ENCODE results near the gene ZBTB16. TPM values are rescaled to one million over a fixed set of nuclear protein-coding genes. Genes with fewer than 3 reads are reported as not detected.

The ZBTB16 gene
- total RNA-seq, 1 experiment from 2014 or later: 0.21 TPM

- Histone ChIP-seq H3K27ac (ENCODE audit: low read length) (no peak overlapping the region), H3K36me3 (ENCODE audit: control insufficient read depth, insufficient read depth, low read length) (no peaks in the 10 kb centered on the region), H3K9me3 (ENCODE audit: control insufficient read depth, insufficient read depth, low read depth, low read length) (no peaks in the 10 kb centered on the region), H3K27me3 (ENCODE audit: control insufficient read depth, insufficient read depth, low read length) (peaks cover 23% of the 10 kb centered on the region), H3K4me1 (ENCODE audit: control insufficient read depth, insufficient read depth, low read length) (no peaks in the 10 kb centered on the region), H3K4me3 (ENCODE audit: low read depth in 2 of 2, low read length in 2 of 2) (no peak overlapping the region)
- in situ Hi-C loops (cut with HindIII; ENCODE audit: low pct_unique_long_range_greater_than_20kb, low sequenced_read_pairs) (no loop called here), intact Hi-C loops (cut with micrococcal nuclease; ENCODE audit: unreplicated experiment) (no loop called here)
- ATAC-seq (no peak), DNase-seq (ENCODE audit: low read depth, low spot score) (no peak)
- no peak for TF ChIP-seq POLR2AphosphoS5 (IDR thresholded peaks at IDR 0.05; ENCODE audit: low read depth, low read length)
- TF ChIP-seq, protein P1, sequence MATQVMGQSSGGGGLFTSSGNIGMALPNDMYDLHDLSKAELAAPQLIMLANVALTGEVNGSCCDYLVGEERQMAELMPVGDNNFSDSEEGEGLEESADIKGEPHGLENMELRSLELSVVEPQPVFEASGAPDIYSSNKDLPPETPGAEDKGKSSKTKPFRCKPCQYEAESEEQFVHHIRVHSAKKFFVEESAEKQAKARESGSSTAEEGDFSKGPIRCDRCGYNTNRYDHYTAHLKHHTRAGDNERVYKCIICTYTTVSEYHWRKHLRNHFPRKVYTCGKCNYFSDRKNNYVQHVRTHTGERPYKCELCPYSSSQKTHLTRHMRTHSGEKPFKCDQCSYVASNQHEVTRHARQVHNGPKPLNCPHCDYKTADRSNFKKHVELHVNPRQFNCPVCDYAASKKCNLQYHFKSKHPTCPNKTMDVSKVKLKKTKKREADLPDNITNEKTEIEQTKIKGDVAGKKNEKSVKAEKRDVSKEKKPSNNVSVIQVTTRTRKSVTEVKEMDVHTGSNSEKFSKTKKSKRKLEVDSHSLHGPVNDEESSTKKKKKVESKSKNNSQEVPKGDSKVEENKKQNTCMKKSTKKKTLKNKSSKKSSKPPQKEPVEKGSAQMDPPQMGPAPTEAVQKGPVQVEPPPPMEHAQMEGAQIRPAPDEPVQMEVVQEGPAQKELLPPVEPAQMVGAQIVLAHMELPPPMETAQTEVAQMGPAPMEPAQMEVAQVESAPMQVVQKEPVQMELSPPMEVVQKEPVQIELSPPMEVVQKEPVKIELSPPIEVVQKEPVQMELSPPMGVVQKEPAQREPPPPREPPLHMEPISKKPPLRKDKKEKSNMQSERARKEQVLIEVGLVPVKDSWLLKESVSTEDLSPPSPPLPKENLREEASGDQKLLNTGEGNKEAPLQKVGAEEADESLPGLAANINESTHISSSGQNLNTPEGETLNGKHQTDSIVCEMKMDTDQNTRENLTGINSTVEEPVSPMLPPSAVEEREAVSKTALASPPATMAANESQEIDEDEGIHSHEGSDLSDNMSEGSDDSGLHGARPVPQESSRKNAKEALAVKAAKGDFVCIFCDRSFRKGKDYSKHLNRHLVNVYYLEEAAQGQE (IDR thresholded peaks at IDR 0.05; ENCODE audit: insufficient read depth in 1 of 2, low read depth in 2 of 2, low read length in 1 of 2): no peak
- no peak for TF ChIP-seq CTCF (IDR thresholded peaks at IDR 0.05)
- no peak for TF ChIP-seq SIN3A (IDR thresholded peaks at IDR 0.05; ENCODE audit: borderline replicate concordance, insufficient read depth, low read depth, low read length)
- TF ChIP-seq TCF7L2 (IDR thresholded peaks at IDR 0.05; ENCODE audit: low read depth, low read length): no peak
- ChIA-PET POLR2A (no interaction called here), CTCF (interaction anchor here (0.6 kb wide), 1 partner anchor 201 kb away, joined by 3 read pairs; no protein-coding TSS in a partner anchor)
- no TSS peak for BruUV-seq (replicated peaks)
Measured at GRCh38 chr11:114228435-114229411, 169.2 kb downstream of the ZBTB16 start.

GRCh38 chr11:114230031-114230704 lies 170.7 kb downstream of the ZBTB16 start:
- intact Hi-C loops (cut with micrococcal nuclease; ENCODE audit: unreplicated experiment): no loop called here
- ChIA-PET POLR2A (no interaction called here), CTCF (no interaction called here)
- Histone ChIP-seq H3K4me1 (ENCODE audit: control insufficient read depth, insufficient read depth, low read length) (no peaks in the 10 kb centered on the region), H3K4me3 (ENCODE audit: low read depth in 2 of 2, low read length in 2 of 2) (no peak overlapping the region), H3K27me3 (ENCODE audit: control insufficient read depth, insufficient read depth, low read length) (peaks cover 28% of the 10 kb centered on the region), H3K27ac (ENCODE audit: low read length) (no peak overlapping the region), H3K36me3 (ENCODE audit: control insufficient read depth, insufficient read depth, low read length) (no peaks in the 10 kb centered on the region), H3K9me3 (ENCODE audit: control insufficient read depth, insufficient read depth, low read depth, low read length) (no peaks in the 10 kb centered on the region)
- no peak for ATAC-seq
- TF ChIP-seq TCF7L2 (IDR thresholded peaks at IDR 0.05; ENCODE audit: low read depth, low read length) (no peak), POLR2AphosphoS5 (IDR thresholded peaks at IDR 0.05; ENCODE audit: low read depth, low read length) (no peak), CTCF (IDR thresholded peaks at IDR 0.05) (no peak), SIN3A (IDR thresholded peaks at IDR 0.05; ENCODE audit: borderline replicate concordance, insufficient read depth, low read depth, low read length) (no peak)
- TF ChIP-seq, protein P1 (IDR thresholded peaks at IDR 0.05; ENCODE audit: insufficient read depth in 1 of 2, low read depth in 2 of 2, low read length in 1 of 2): peak in 1 of 2 experiments; percentile 20; a peak in 1 of 4 replicates
- no TSS peak for BruUV-seq (replicated peaks)
- DNase-seq (ENCODE audit: low read depth, low spot score): no peak
- in situ Hi-C loops (cut with HindIII; ENCODE audit: low pct_unique_long_range_greater_than_20kb, low sequenced_read_pairs): no loop called here

Data from Panc1 (cell line).